Coronary artery (tissue), 2 donors: Measurements from ENCODE around the gene NRIP1.

Source experiments
- DNase-seq: peaks from one replicate; pipeline ENCODE4 v3.0.0-alpha.2; 2017; ENCODE audit warnings: low spot score
- H3K27ac ChIP-seq, 2 donors: fragments of 200-600 bp; sonication (generic); one replicate each; pipeline ENCODE4 v1.5.1; 2016 to 2019
- H3K4me3 ChIP-seq: fragments of 200-600 bp; sonication (generic); 2 replicates; pipeline ENCODE4 v1.5.1; 2016; ENCODE audit warnings: mild to moderate bottlenecking, moderate library complexity
- TF ChIP-seq, protein P1 (sequence below): fragments of 200-600 bp; sonication (generic); IDR thresholded peaks from one replicate; pipeline ENCODE4 v1.5.1; 2019; ENCODE audit warnings: antibody characterized with exemption

Gene NRIP1

DNA sequence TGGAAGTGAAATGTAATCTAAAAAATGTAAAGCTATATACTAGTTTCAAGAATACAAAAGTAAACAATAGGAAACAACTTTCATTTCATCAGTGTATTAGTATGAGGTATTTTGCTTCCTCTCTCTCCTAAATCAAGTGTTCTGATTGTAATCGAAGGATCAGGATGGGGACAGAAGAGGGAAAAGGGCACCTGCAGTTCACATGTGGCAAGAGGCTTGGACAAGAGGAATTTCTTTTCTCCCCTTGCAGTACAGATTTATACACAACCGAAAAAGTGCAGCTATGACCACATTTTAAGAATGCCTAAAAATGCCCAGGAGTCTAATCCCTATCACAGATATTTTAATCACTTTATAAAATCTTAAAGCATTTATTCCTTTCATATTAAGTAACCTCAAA, 63.7 kb downstream of the NRIP1 start:
- Histone ChIP-seq H3K4me3 (no peak overlapping the region), H3K27ac (no peak overlapping the region)
- TF ChIP-seq, protein P1, sequence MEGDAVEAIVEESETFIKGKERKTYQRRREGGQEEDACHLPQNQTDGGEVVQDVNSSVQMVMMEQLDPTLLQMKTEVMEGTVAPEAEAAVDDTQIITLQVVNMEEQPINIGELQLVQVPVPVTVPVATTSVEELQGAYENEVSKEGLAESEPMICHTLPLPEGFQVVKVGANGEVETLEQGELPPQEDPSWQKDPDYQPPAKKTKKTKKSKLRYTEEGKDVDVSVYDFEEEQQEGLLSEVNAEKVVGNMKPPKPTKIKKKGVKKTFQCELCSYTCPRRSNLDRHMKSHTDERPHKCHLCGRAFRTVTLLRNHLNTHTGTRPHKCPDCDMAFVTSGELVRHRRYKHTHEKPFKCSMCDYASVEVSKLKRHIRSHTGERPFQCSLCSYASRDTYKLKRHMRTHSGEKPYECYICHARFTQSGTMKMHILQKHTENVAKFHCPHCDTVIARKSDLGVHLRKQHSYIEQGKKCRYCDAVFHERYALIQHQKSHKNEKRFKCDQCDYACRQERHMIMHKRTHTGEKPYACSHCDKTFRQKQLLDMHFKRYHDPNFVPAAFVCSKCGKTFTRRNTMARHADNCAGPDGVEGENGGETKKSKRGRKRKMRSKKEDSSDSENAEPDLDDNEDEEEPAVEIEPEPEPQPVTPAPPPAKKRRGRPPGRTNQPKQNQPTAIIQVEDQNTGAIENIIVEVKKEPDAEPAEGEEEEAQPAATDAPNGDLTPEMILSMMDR = no peak
- DNase-seq = no peak

DNA sequence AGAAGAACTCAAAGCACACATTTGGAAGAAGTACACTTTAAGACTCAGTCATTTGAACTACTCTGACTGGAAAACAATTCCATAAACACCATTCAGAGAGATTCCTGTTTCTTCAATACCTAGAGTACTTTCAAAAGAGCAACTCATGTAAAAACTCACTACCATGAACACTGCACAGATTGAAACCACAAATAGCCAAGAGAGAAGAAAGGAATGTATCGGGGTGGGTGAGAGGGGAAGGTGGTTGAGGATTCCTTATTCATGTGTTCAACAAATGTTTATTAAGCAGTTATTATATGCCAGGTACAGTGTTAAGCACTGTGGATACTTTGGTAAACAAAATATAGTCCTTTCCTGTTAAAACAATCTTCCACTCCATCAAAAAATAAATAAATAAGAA, 64.7 kb downstream of the NRIP1 start:
- TF ChIP-seq, protein P1 = no peak
- no peak overlapping the region for H3K4me3 ChIP-seq
- no peak for DNase-seq
- no peak overlapping the region for H3K27ac ChIP-seq

DNA sequence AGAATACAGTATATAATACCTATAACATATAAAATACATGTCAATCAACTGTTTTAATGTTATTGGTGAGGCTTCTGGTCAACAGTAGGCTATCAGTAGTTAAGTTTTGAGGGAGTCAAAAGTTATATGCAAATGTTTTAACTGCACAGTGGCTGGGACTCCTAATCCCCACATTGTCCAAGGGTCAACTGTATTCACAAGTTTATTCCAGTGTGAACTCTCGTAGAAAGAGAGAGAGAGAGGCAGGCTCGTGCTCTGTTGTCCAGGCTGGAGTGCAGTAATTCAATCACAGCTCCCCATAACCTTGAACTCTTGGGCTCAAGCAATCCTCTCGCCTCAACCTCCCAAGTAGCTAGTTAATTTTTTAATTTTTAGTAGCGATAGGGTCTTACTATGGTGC, 66.0 kb downstream of the NRIP1 start:
- H3K4me3 ChIP-seq = no peak overlapping the region
- no peak for DNase-seq
- H3K27ac ChIP-seq = no peak overlapping the region
- TF ChIP-seq, protein P1 = no peak

DNA sequence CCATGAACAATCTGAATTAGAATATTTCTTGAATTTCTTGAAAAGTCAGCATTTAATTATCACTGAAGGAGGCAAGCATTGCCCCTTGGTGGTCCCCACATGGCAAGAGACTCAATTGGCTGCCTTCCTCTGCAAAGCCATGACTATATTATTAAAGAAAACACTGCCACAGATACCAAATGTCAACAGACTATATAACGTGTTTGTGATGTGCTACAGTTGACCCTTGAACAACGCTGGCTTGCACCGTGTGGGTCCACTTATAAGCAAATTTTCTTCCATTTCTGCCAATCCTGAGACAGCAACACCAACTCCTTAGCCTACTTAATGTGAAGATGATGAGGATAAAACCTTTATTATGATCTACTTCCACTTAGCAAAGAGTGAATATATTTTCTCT, 66.5 kb downstream of the NRIP1 start:
- Histone ChIP-seq H3K27ac (no peak overlapping the region), H3K4me3 (no peak overlapping the region)
- no peak for DNase-seq
- TF ChIP-seq, protein P1 = no peak

DNA sequence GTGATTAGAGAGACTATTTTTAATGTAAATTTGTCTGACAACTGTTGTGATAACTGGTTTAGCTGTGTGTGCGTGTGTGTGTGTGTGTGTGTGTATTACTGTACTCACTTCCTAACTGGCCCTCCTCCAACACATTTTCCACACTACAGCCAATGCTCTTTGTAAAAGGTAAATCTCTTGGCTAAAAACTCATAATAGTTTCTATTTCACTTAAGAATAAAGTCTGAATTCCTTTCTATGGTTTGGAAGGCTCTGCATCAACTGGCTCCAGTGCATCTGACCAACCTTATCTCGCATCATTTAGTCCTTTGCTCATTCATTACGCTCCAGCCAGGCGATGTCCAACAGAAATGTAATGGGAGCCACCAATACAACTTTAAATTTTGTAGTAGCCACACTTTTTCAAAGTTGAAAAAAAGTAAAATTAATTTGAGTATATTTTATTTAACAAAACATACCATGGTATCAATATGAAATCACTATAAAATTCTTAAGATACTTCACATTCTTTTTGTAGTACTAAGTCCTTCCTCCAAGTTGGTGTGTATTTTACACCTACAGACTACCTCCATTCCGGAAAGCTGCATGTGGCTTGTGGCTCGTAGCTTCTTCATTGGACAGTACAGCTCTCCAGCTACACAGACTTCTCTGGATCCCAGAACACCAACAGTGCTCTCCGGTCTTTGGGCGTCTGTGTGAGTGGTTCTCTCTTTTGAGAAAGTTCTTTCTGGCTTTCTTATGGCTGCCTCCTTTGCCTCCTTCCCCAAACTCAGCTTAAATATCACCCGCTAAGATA, 68.9 kb downstream of the NRIP1 start:
- Histone ChIP-seq H3K4me3 (no peak overlapping the region), H3K27ac (no peak overlapping the region)
- DNase-seq = no peak
- TF ChIP-seq, protein P1 = no peak

DNA sequence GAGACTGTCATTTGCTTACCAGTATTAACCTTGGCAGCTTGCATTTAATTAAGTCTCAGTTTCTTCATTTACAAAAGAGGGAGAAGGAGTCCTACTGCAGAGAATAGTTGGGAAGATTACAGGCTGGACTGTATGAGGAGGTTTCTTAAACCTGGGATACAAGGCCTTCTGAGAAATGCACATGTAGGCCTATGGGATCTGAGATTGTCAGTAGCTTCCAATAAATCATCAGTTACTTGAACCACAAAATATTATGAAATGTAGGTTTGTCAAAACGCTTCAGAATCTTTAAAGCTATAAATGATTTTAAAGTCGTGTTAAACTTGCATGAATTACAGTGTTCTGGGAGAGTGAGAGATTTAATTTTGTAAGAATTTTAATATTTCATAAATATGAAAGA, 69.6 kb downstream of the NRIP1 start:
- TF ChIP-seq, protein P1 = no peak
- Histone ChIP-seq H3K4me3 (no peak overlapping the region), H3K27ac (no peak overlapping the region)
- no peak for DNase-seq

DNA sequence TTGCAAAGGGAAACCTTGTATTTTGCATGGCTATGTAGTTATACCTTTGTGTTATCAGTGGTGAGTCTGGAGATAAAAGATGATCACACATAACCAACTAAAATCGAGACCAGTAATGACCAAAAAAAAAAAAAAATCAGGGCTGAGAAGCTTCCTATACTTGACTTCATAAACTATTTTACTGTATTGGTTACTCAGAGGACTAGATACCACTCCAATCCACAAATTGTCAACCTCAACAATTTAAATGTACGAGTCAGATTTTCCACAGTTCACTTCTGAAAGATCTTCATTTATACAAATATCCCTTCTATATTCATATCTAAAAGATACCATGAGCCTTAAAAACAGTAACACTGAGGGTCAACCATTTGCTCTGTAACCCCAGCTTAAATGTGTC, 71.7 kb downstream of the NRIP1 start:
- Histone ChIP-seq H3K4me3 (no peak overlapping the region), H3K27ac (no peak overlapping the region)
- DNase-seq = no peak
- TF ChIP-seq, protein P1 = no peak
